H1 (cell line): ENCODE data around the gene CCDC12. TPM values are rescaled to one million over a fixed set of nuclear protein-coding genes. Genes with fewer than 3 reads are reported as not detected.

Experiments used
- SP1 ChIP-seq: IDR thresholded peaks from 2 replicates; pipeline ENCODE4 v1.6.1; 2011; ENCODE audit warnings: low read depth, low read length
- polyA plus RNA-seq, 7 experiments: library from polyadenylated mRNA; depleted of rRNA in 3 of 7; stranded (reverse) in 5 of 7; unstranded in 2 of 7; fragments of >200 nt in 5 of 7; fragments of 200-250 nt in 2 of 7; gene quantifications; 1 replicate in 5 of 7; 2 replicates in 1 of 7; 4 replicates in 1 of 7; pipeline versions ENCODE4 v1.2.1 to v1.2.3, GENCODE V29; 2011 to 2013; ENCODE audit warnings: missing spikeins in 2 of 7, mixed read lengths in 2 of 7
- total RNA-seq: library from RNA; stranded (reverse); fragmentation: NEBNext Ultra II Directional; extraction: Animal tissue kit (Norgen Biotek cat#: 25700); gene quantifications from 2 replicates; pipeline ENCODE4 v1.2.1, GENCODE V29; 2021
- TF ChIP-seq, protein P1 (sequence below): IDR thresholded peaks from 2 replicates; pipeline ENCODE4 v1.6.1; 2011; ENCODE audit warnings: low read length, improper control_type of control experiment
- TF ChIP-seq, protein P2 (sequence below), 3 experiments: IDR thresholded peaks; 1 replicate in 2 of 3; 2 replicates in 1 of 3; pipeline versions ENCODE4 v1.5.1 to v1.6.1; 2011; ENCODE audit warnings: low read length in 3 of 3, mild to moderate bottlenecking in 3 of 3, inconsistent platforms in 2 of 3, low read depth in 1 of 3, moderate library complexity in 1 of 3; ENCODE audit not compliant: insufficient read depth in 1 of 3; ENCODE audit errors: control extremely low read depth in 1 of 3

Gene CCDC12
- total and polyA plus RNA-seq, 2 of the 8 experiments (the other 6 are each of a cell fraction or from before 2014, with no cell fraction given) = 29.5 to 41.3 TPM

DNA sequence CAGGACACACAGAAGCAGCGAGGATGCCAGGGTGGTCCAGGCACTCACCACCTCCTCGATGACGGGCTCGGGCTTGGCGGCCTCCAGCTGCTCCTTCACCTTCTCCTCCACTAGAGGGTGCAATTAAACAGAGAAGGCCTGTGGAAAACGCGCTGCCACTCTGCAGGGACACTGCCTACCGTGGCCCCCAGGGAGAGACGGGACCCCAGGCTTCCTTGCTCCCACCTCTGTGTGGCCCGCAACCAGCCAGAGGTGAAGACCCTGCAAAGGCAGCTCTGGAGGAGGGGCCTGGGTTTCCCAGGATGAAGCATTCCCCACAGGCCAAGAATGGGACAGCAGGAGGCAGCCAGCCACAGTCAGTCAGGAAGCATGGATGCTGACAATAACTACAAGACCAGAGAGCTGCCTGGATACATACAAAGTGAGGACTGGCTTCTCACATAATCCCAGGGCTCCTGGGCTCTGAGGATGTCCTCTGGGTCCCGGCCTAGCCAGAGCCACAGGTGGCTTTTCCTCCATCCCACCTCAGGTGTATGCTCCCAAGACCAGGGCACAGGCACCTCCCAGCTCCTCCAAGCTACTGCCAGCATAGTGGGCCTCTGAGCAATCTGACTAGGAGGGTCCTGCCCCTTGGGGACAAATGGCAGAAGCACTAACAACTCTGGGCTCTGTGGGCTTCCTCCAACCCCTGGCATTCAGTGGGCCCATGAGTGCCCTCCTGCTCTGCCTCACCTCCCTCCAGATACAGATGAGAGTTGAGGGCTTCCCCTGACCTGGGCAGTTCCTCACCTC lies 52.8 kb downstream of the CCDC12 start (continued):
- TF ChIP-seq, protein P1, sequence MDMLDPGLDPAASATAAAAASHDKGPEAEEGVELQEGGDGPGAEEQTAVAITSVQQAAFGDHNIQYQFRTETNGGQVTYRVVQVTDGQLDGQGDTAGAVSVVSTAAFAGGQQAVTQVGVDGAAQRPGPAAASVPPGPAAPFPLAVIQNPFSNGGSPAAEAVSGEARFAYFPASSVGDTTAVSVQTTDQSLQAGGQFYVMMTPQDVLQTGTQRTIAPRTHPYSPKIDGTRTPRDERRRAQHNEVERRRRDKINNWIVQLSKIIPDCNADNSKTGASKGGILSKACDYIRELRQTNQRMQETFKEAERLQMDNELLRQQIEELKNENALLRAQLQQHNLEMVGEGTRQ = no peak
- no peak for TF ChIP-seq SP1
- TF ChIP-seq, protein P2, sequence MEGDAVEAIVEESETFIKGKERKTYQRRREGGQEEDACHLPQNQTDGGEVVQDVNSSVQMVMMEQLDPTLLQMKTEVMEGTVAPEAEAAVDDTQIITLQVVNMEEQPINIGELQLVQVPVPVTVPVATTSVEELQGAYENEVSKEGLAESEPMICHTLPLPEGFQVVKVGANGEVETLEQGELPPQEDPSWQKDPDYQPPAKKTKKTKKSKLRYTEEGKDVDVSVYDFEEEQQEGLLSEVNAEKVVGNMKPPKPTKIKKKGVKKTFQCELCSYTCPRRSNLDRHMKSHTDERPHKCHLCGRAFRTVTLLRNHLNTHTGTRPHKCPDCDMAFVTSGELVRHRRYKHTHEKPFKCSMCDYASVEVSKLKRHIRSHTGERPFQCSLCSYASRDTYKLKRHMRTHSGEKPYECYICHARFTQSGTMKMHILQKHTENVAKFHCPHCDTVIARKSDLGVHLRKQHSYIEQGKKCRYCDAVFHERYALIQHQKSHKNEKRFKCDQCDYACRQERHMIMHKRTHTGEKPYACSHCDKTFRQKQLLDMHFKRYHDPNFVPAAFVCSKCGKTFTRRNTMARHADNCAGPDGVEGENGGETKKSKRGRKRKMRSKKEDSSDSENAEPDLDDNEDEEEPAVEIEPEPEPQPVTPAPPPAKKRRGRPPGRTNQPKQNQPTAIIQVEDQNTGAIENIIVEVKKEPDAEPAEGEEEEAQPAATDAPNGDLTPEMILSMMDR (IDR thresholded peaks at IDR 0.05; ENCODE audit: control extremely low read depth in 1 of 3, insufficient read depth in 1 of 3, low read depth in 1 of 3, low read length in 3 of 3) = peak; percentile 65 to 79 (median 72)
